ENCODE measurements around the gene SLC5A9.
"Not testable (repeated sequence)": the region's sequence is repeated elsewhere in the genome, so short reads cannot be mapped to it uniquely, and the experiment has no call there.

SLC5A9 gene

DNA sequence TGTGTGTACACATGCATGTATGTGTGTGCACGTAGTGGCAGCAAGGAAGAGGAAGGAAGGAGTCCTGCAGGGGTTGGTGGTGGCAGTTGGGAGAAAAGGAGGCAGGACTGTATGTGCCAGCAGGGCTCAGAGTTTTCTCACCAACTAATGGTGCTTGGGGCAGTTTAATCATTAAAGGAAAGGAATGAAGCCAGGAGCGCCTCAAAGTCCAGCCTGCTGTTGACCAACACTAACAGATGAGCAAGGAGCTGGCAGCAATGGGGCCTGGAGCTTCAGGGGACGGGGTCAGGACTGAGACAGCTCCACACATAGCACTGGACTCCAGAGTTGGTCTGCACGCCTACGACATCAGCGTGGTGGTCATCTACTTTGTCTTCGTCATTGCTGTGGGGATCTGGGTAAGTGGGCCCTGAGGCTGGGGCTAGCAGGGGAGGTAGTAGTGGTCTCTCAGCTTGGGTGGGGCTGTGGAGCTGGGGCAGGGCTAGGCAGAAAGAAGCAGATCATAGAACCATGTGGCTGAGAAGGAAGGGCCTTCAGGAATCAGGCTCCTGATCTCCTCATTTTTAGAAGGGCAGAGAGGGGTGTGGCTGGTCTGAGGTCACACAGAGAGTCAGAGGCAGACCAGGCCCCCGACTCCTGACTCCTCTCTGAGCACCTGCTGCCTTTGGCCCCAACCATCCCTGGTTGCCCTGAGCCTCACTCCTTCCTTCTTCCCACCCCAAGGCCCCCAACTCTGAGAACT lies at the start of gene SLC5A9:
TSS of gene SLC5A9 (plus strand) at position 216 of the 742 bp plus-strand sequence. CDS start at position 237, 21 bp downstream.
- DNase-seq (ENCODE audit: low spot score), result no peak

DNA sequence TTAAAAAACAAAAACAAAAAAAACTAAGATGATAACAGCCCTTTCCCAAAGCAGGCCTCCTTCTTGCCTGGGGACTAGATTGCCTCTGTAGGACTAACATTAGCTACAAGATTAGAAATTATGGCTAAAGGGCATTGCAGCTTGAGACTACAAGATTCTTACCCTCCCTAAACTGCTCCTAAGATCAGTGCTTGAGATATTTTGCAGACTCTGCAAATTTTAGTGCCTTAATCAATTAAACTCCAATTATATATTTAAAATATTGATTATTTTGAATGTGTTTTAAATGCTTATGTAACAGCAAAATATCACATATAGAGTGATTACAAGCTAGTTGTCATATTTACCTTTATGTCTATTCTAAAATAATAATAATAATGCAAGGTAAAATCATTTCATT lies 47.4 kb upstream of the SLC5A9 start:
- no peak for DNase-seq (ENCODE audit: low spot score)

DNA sequence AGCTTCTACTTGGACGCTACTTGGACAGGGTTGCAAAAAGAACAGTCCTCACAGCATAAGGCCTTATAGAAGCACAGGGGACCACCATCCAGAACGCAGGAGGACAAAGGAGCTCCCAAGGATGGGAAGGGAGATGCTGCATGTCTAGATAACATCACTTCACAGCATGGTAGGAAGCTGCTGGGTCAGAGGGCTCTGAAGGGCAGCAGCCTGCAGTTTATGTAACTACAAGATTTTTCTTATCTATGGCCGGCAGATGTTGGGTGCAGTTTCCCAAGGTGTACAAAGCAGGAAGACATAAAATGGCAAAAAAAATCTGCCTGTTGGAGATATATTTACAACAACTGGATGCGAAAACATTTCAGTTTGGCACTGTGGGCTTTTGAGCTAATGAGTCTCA lies 45.3 kb upstream of the SLC5A9 start:
- DNase-seq (ENCODE audit: low spot score), result no peak

DNA sequence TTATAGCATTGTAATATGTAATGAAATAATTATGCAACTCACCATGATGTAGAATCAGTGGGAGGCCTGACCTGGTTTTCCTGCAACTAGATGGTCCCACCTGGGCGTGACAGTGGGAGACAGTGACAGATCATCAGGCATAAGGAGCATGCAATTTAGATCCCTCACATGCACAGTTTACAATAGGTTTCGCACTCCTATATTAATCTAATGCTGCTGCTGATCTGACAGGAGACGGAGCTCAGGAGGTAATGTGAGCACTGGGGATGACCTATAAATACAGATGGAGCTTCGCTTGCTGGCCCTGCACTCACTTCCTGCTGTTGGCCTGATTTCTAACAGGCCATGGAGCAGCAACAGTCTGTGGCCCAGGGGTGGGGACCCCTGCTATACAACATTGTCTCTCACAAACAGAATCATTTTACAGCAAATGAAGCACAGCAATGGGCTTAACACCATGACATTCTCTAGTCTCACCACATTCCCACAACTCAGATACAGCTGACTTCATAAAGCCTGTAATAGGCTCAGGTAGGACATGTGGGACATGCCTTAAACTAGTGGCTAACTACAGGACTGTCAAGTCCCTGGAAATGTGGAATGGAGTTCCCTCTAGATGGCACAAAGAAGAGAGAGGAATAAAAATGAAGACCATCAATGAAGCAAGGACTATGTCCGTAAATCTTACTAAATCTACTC lies 40.7 kb upstream of the SLC5A9 start:
- DNase-seq (ENCODE audit: low spot score), result no peak

DNA sequence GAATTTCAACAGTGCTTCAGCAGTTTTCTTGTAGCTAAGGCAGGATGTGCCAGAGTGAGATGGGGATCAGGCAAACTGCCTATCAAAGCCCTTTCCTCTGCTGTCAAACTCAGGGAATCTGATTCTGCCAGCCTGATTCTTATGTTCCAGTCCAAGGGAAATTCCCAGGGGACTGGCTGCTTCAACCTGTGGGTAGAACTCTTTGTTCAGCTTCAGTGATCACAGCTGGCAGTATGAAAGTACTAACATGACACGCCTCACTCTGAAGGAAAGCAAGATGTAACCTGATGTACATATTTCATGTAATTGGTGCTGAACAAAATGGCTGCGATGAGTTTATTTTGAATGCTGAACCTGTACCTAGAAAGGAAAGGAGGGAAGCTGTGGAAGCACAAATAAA lies 40.1 kb upstream of the SLC5A9 start:
- no peak for DNase-seq (ENCODE audit: low spot score)

DNA sequence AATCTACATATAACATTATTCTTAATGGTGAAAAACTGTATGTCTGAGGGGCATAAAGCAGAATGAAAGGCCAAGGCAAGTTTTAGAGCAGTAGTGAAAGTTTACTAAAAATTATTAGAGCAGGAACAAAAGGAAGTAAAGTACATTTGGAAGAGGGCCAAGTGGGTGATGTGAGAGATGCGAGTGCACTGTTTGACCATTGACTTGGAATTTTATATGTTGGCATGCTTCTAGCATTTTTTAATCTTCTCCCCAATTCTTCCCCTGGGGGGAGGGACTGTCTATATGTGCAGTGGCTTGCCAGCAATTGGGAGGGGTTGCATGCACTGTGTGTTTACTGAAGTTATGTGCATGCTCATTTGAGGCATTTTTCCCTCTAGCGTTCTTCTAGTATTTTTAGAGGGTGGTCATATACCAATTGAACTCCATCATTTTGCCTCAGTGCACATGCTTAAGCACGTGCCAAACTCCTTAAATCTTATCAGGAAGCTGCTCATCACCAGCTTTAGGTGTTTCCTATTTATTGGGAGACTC lies 36.1 kb upstream of the SLC5A9 start:
- no peak for DNase-seq (ENCODE audit: low spot score)

DNA sequence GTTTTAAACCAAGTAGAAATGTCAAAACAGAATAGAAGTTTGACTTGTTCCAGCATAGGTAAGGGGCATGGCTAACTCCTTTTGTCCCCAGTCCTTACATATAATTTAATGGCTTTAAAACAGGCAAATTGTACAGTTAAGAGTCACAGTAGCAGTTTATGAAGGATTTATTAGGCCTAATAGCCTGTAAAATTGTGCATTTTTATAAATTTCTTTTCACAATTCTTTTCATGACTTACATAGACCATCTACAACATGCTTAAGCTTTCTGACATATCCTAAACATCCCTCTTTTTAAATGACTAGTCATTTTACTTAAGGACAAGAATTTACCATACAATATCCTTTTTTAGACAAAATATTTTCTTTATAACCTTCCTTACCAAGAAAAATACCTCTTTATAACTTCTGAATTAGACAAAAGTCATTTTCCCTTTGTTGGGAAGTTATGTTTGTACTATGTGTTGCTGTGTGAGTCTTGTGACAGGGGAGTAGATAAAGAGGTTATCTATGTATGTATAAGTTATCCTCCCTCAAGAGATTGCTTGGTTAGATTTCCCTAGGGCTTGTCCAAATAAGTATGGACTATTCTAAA lies 34.5 kb upstream of the SLC5A9 start:
- no peak for DNase-seq (ENCODE audit: low spot score)

DNA sequence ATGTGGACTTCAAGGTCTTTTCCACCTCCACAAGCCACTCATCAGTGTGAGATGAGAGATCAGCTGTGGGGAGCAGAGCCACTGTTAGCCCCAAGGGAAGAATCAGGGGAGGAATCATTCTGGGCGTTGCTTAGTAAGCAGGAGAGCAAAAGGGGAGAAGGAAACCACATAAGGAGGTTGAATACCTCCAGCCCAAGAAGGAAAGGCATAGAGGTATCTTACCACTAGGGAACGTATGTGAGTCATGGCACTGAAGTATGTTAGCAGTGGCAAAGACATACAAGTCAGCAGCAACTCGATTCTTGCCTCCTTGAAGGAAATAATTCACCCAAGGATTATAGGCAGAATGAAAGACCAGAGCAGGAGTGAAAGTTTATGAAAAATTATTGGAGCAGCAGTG lies 31.6 kb upstream of the SLC5A9 start:
- DNase-seq (ENCODE audit: low spot score), result no peak

DNA sequence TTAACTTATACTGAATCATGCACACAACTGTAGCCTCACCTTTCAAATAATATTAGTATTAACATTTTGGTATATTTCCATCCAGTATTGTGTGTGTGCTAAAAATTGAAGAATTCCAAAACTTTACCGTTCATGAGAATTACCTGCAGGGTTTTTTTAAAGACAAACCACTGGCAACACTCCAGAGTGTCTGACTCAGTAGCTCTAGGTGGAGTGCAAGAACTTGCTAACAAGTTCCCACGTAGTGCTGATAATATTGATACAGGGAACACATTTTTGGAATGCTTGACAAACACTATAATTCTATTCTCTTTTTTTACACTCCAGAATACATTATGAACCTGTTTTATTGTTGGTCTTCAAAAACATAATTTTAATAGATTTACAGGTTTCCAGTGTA lies 27.7 kb upstream of the SLC5A9 start:
- no peak for DNase-seq (ENCODE audit: low spot score)

DNA sequence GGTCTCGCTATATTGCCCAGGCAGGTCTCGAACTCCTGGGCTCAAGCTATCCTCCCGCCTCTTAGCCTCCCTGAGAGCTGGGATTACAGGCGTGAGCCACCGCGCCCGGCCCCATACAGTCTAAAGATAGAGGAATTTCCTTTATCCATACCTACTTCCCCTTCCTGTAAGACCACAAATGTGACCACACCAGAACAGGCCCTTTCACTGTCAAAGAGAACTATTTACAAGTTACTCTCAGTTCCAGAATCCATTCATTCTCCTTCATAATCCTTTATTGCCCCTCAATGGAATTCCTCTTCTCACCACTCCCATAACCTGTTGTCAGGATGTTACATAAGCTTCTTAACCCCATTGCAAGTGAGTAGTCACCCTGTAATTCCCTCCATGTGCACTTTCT lies 26.3 kb upstream of the SLC5A9 start:
- no peak for DNase-seq (ENCODE audit: low spot score)

DNA sequence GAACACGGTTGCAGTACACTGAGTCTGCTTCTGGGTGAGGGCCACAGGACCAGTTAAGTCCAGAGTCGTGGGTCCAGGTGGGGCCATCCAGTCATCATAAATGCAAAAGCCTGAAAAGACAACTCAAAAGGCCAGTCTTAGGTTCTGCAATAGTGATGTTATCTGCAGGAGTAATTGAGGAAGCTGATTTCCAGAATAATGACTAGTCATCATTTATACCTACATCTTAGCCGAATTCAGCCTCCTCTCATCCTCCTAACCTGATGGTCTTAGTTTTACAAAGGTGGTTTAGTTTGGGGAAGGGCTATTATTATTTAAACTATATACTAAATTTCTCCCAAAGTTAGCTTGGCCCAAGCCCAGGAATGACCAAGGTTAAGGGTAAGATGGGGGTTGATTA lies 23.5 kb upstream of the SLC5A9 start:
- no peak for DNase-seq (ENCODE audit: low spot score)

DNA sequence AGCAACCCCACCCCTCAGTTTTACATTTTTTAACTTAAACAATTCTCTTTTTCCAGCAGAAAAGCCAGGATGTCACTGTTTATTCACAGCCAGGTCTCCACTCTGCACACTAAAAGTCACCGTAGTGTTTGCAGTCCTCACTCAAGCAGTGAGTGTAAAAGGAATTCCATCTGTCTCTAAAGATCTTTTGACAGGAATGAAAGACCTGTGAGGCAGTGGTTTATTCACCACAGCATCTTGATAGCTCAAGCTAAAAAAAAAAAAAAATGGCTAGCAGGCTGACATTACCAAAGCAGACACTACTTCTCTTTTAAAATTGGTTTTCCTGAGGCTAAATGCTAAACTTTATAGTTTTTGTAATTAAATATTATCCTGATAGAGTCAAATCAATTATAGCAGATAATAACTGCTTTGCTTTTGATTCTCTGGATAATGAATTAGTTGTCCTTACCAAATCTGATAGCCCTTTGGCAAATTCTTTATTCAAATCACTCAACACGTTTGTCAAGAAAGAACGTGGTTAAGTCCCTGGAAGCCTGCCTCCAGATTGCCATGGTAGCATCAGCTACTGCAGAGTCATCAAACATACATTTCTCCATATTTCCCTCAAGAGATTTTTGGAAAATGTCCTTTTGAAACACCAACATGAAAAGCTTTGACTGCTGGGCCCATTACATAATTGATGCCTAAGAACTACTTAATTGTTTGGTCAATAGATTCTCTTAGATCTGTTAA lies 22.2 kb upstream of the SLC5A9 start:
- no peak for DNase-seq (ENCODE audit: low spot score)

DNA sequence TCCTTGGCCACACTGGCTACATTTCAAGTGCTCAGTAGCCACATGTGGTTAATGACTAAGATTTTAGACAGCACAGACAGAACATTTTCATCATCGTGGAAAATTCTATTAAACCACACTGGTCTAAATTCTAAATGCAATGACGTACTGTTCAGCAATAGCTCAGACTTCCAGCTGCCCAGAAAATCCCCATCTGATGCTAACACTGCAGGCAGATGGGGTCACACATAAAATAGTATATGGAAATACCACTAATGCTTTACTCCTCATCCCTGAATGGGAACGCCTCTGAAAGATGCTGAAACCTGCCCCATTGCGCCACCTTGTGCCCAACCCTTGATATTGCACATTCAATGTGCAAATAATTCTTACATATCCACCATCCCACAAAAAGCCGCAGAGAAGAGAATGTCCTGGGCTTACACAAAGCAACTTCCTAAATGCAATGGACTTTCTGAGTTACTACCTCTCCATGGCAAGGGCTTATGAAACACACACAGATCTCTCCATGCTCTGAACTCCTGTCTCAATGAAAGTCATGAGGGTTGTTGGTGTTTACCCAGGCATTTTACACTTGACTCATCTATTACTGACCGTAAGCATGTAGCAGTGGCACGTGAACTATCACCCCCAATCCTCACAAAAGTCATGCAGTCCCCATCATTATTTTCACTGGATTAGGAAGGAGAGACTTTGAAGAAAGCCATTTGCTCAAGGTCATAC lies 20.3 kb upstream of the SLC5A9 start:
- peak; percentile 59 for DNase-seq (ENCODE audit: low spot score)

DNA sequence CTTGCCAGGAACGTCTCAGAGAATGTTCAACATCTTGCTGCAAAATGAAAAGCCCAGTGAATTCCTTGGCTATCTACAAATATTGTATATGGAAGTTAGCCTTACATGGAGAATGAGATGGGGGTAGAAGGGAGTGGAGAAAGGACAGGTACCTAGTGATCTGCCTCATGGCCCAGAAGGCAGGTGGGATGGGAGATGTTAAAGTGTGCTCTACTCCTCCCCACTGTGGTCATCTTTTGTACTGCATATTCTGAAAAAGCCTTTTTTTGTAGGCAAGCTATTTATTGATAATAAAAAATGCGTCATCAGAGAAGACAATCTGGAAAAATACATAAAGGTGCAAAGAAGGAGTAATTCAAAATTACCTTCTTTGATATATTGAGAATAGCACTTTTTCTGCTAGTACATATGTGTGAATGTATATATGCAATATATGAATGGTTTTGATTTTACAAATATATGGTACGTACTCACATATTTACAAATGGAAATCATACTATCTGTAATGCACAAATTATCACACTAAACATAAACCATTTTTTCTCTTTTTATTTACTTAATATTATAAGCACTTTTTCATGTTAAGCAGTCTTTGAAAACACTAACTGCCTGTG lies 19.1 kb upstream of the SLC5A9 start:
- DNase-seq (ENCODE audit: low spot score), result no peak

DNA sequence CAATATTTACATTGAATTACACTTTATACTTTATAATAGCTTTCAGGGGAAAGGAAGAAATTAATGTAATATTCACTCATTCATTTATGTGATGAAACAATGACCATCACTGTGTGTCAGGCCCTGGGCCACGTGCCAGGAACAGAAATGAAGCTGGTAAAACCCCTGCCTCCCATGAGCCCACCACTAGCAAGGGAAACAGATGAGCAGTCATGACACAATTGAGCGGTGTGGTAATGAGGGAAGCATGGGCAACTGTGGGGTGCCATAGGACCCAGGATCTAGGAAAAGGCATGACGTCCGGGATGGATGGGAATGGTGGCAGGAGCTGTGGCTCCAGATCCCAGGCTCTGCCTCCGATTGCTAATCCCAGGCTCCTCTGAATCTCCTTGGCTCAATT lies 17.0 kb upstream of the SLC5A9 start:
- no peak for DNase-seq (ENCODE audit: low spot score)

DNA sequence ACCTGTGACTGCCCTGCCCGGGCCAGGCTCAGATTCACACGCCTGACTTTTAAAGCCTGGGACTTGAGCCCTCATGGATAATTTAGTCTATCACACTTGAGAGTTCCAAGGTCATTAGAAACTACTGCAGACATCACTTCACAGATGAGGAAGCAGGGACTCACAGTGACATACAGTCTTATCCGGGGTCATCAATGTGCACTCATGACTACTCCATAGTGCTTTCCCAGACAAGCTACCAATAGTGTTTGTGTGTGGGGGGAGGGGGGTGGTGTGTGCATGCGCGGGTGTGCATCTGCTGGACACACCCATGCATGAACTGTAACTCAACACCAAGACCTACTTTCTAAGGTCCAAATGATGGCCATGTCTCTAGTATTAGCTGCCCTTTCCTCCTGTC lies 16.1 kb upstream of the SLC5A9 start:
- DNase-seq (ENCODE audit: low spot score), result no peak

DNA sequence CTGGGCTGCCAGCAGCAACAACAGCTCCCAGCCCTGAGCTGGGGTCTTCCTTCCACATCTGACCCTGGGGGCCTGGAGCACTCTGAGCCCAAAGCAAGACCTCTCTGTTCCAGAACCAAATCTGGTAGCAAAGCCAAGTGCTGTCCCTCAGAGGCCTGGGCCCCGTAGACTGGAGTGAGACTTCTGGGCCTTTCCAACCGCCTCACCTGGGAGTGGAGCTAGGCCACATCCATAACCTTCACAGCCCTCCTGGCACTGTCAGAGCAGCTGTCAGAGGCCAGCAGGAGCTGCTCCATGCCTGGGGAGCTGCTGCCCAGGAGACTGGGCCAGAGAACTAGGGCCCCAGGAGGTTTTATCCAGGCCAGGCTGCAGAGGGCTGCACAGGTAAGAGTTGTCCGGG lies 15.4 kb upstream of the SLC5A9 start:
- DNase-seq (ENCODE audit: low spot score), result no peak

DNA sequence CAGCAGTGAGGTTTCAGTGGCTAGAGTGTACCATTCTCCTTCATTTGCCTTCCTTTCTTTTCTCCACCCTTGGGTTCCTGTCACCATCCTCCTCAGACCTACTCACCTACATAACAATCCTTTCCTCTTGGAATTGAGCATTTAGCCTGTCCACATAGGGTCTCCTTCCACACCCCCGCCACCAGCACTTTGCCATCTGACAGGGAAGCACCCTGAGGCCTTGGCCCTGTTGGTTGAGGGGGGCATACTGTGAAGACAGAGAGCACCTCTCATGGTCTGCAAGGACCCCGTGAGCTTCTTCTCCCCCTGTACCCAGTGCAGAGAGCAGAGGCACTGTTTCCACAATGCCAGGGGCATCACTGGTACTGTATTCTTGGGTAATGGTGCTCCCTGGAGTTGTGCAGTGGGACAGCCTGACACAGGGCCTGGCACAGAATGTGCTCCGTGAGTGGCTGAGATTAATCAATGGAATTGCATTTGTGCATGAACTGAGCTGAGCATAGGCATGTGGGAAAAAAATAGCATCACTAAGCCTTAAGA lies 14.9 kb upstream of the SLC5A9 start:
- no peak for DNase-seq (ENCODE audit: low spot score)

DNA sequence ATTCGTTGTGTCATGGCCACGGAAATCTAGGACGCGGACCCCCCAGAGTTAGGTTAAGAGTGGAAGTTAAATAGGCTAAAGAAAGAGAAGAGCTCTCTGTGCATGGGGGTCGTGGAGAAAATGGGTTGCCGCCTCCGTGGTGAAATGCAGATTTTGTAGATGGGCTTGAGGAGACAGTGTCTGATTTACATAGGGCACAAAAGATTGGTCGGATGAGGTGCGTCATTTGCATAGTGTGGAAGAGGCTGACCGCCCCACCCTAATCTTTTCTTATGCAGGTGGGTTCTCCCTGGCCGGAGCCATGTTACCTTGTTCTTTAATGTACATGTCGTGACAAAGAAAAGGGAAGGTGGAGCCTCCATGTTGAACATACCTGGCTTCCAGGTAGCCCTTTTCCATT lies 14.3 kb upstream of the SLC5A9 start:
- no peak for DNase-seq (ENCODE audit: low spot score)

DNA sequence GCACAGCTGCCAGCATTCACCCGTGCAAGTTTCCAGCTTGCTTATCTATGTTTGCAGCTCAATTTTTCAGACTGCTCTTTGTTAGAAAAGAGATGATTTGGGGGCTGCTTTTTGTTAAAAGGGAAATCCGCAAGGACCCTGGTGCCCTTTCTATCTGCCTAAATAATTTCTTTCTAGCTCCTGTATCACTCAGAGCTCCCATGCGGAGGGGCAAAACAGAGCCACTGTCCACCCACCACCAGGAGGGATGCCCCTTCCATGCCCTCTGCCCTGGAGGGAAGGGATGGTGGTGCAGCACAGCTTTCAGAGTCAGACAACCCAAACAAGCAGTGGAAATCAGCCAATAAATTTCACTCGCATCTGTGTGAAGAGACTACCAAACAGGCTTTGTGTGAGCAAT lies 13.9 kb upstream of the SLC5A9 start:
- no peak for DNase-seq (ENCODE audit: low spot score)

DNA sequence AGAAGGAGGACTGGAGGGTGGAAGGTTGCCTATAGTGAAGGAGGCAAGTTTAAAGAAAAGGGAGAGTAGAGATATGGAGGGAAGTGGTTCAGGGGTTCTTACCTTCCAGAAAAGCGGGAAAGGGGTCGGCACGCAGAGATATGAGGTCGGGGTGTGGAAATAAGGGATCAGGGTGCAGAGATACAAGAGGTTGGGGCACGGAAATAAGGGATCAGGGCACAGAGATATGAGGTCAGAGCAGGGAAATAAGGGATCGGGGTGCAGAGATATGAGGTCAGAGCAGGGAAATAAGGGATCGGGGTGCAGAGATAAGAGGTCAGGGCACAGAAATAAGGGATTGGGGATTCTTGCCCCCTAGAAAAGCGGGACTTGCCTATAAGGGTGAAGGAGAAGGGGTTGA lies 9.1 kb upstream of the SLC5A9 start:
- not testable (repeated sequence) for DNase-seq (ENCODE audit: low spot score)

Data from AG08396 (cell line).